HG03558 (cell line): ENCODE results near the gene DLST.

Source experiments
- ATAC-seq: cut with Tn5 transposase; IDR thresholded peaks from one replicate; pipeline ENCODE4 v1.9.1; 2021; ENCODE audit warnings: moderate number of reproducible peaks; ENCODE audit not compliant: unreplicated experiment; ENCODE audit errors: extremely low read depth

The DLST gene

DNA sequence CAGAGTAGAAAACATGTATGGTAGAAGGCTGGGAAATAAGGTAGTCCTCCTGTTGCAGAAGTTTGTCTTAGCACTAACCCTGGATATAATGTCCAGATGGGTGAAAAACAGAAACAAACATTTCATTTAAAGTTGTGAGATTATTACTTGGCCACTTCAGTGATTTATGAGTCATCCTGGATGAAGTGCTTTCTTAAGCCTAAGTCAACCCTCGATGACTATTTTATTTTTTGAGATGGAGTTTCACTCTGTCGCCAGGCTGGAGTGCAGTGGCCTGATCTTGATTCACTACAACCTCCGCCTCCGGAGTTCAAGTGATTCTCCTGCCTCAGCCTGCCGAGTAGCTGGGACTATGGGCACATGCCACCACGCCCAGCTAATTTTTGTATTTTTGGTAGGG is 10.2 kb downstream of the DLST start:
- no peak for ATAC-seq

DNA sequence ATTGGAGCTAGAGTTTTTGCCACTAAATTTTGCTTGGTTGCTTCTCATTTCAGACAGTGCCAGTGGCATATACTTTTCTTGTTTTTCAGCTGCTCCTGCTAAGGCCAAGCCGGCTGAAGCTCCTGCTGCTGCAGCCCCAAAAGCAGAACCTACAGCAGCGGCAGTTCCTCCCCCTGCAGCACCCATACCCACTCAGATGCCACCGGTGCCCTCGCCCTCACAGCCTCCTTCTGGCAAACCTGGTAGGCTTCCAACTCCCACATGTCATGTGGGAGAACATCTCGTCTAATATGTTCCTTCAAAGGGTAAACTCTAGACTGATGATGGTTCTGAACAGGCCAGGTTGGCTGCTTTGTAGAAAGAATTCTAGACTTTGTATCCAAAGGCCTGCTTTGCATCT is 11.0 kb downstream of the DLST start:
- ATAC-seq: no peak

DNA sequence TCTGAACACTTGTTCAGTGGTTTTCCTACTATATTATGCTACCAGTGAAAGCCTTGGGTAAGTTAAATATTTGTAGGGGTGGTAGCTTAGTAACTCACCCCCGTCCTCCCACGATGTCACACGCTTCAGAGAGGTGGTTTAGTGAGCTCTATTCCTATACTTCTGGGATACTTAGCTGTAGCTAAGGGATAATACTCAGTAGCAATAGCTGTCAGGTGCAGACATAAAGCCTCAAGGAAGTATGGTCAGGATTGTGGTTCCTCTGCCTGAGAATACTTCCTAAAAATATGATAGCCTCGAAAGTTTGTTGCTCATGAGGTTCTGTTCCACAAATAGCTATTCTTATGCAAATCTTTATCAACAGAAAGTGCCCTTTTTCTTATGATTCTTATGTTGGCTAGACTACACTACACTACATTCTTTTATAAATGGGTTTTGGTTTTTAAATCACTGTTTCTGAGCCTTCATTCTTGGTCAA is 11.9 kb downstream of the DLST start:
- ATAC-seq: no peak

DNA sequence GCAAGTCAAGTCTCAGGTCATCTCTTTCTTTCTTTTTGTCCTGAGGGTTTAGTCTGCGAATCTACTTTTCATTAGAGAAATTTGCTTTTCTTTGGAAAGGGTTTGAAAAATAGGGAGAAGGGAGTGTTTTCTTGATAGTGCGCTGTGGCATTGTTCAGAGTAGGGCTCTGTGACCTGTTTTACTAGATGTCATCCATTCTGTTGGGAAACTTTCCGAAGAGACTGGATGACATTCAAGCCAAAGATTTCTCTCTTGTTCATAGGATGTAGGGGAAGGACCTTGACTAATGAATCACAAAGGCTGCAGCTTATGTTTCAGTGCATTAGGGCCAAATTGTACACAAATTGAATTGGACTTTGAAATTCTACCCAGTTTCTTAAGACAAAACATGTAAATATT is 14.7 kb downstream of the DLST start:
- ATAC-seq: no peak

DNA sequence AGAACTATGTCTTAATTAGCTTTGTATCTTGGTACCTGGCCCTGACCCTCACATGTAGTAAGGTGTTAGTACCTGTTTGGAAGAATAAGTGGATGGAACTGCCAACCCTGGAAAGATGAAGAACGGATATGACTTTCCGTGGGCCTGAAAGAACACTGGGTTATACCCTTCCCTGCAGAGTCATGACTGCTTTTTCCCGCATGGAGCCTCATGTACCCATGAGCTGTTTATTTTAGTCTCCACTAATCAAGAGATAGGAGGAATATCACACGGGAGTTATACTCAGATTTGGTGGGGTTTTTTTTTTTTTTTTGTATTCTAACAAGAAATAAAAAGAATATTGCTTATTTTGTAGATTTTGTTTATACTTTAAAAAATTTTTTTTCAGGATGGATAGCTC is 15.9 kb downstream of the DLST start:
- no peak for ATAC-seq

DNA sequence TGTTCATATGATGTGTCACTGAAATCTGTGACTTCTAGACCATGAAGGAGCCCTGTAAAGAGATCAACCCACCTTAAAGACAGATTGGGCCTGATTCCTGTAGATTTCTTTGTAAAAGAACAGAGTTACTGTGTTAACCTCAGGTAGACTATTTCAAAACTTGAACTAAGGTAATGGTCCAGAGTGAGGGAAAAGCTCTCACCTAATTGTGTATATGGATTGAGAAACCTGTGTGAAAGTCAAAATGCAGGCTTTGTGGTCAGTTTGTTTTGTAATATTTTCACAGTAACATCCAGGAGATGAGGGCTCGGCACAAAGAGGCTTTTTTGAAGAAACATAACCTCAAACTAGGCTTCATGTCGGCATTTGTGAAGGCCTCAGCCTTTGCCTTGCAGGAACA is 16.4 kb downstream of the DLST start:
- no peak for ATAC-seq

DNA sequence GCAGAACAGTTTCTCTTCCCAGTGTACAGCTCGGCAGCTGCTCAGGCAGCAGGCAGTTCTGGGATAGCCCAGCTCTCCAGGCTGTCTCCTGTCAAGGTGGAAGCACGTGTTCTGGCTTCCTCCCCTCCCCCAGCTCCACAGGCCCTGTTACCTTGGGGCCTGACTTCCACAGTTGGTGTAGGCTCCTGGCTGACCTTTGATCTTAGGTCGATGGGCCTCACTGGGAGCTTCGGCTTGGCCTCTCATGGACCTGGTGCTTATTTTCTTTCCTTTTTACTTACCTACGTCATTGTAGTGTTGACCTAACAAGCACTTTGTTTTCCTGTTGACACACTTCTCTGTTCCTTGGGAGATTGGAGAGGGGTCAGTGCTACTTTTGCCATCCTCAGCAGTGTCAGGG is 17.0 kb downstream of the DLST start:
- ATAC-seq: no peak

DNA sequence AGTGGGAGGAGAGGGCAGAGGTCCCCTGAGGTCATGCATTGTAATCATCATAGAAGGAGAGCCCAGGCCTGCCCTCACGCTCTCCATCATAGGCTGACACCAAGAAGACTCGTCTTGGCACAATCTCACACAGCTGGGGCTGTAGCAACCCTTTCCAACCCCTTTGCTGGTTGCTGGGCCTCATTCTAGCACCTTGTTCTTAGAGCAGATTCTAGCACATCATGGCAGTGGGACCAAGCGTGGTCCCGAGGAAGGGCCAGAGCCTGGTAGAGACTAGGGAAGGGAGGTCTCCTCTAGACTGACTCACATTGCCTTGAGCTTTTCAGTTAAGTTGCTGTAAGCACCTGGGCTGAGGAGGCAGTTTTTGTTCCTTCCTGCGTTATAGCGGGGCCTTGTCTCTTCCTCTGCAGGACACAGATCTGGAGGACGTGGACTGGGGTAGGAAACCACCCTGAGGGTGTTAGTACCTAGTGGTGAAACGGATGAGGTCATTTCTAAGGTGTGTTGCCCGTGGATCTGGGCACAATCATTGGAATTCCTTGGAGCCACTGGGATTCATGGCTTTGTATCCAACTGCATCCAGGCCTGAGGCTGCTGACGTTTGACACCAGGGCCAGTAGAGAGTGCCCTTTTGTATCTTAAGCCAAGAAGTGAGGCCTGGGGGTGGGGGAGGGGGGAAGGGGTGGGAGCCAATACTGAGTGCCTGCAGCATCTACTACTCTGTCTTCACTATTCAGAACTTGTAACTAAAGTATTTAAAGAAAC is 21.4 kb downstream of the DLST start:
- no peak for ATAC-seq

DNA sequence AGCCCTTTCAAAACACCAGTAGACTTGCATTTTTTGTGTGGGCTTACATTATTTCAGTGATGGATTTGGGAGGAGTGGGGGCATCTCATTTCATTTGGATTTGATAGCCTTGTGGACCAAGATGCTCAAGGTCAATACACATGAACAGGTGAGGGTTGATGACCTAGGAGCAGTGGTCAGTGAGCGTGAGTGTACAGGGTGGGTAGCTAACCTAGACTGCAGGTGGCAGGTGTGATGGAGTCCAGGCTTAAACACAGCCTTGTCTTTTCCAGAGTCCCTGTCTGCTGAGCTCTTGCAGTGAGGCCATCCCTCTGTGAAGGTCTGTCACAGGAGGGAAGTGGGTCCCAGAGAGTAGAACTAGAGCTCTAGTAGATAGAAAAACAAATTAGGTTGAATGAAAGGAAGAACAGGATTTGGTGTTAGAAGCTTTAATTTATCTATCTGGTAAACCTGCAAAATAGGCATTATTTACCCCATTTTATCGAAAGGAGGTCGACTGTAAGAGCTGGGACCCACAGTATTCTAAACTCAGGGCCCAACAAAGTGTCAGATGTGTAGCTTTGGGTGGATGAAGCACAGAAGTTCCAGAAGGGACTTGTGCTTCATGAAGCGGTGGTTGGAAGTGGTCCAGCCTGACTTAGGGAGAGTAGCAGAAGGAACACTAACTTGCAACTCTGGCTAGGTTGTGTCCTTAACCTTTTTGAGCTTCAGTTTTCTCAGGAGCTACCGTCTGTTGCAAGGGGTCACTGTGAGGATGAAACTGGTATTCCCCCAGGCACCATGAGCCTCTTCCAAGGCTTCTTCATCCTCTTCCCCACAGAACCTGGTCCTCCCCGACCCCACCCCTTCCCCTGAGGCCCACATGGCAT is 23.2 kb downstream of the DLST start:
- no peak for ATAC-seq

DNA sequence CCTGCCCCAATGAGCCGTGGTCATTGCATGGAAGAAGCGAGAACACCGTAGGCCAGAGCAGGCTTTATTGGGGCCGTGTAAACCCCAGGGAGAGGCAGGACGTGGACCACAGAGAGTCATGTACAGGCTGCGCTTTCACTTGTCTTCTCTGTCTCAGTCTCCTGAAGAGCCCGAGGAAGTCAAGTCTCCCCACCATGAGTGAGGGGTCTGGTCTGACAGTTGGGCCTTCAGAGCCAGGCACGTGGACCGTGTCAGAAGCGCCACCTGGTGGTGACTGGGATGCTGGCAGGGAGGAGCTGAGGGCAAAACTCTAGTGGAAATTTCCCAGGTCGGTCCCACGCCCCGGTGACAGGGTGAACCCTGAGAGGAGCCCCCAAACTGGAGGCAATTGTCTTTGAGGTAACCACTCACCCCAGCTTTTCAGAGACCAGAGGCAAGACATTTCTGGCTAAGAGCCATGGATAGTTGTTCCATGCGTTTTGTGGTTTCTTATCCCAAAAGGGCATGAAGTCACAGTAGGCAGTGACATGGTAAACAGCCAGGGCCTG is 24.0 kb downstream of the DLST start:
- no peak for ATAC-seq

DNA sequence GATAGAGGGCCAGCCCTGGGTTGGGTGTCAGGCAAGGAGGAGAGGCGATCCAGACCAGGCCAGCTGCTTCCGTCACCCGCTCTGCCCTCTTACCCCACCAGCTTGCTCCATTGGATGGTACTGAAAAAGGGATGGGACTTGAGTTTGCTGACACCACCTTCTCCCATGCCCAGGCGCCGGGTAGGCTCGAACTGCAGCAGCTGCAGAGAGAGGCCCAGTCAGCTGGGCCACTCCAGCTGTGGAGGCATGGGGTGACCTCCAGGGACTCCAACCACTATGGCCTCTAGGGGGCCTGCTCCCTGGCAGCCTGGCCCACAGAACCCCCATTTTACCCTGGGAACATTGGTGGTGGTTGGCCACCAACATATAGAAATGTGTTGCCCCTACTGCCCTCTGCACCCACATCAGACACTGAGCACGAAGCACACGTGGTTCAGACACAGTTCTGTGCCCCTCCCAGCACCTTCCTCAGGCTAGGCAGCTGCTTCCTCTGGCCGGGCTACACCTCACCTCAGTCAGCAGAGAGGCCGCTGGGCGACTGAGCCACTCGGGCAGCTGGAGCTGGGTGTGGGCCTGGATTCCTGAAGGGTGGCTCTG is 25.3 kb downstream of the DLST start:
- no peak for ATAC-seq

DNA sequence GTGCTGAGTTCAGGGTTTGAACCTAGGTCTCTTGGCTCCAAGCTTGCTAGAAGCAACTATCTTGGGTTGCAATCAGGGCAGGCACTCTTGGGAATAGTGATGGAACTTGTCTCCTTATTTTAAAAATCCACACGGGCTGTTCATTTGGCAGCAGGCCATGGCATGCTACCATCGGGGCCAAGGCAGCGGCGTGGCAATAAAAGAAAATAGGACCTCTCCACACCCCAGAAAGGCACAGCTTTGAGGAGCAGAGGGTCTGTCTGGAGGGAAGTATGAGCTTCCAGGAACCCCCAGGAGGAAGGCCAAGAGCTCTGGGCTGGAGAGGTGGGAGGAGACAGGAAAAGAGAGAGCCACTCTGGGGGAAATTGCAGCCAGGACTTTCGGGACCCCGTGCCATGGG is 26.0 kb downstream of the DLST start:
- ATAC-seq: no peak

DNA sequence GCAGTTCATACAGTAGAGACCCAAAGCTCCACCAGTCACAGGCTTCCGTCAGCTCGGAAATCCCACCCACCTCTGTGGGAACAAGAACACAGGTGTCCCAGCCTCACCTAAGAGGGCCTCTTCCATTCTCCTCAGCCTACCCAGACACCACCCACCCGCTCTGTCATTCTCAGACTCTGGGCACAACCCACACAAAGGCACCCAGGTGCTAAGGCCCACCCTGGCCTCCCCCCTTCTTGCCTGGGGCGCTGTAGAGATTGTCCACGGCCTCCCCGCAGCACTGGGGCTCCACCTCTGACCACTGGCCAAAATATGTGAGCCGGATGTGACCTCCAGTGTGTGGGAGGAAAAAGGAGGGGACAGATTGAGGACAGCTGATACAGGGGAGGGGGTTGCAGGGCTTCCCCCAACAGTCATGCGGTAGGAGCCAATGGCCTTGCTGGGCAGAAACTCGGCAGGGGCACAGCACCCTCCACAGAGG is 27.2 kb downstream of the DLST start:
- ATAC-seq: no peak

DNA sequence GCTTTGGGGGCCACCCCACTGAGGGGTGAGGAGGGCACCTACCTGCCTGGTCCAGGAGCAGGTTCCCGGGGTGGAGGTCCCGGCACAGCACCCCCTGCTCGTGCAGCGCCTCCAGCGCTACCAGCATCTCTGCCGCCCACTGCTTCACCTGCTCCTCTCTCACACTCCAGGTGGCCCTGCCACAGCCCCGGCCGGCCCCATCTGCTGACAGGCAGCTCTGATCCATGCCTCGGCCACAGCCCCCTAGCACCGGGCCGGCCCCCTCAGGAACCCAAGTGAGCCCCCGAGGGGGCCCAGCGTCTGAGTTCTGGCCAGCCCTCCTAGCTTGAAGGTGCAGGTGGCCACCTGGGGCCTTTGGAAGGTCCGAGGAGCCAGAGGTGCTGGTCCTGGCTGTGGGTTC is 27.8 kb downstream of the DLST start:
- no peak for ATAC-seq

DNA sequence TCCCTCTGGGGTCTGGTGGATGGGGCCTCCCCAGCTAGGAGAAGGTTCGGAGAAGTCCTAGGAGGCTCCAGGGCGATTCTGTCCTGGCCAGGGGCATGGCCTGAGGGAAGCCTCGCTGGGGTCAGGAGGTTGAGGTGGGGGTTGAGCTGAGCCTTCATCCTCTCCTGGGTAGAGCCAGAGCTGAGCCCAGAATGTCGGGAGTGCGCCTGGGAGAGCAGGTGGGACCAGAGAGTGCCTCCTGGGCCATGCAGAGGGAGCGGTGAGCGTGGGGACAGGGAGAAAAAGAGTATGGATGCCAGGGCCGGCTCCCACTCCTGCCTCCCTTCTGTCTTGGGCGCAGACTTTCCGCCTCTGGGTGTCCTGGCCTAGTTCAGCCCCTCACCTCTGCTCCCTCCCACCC is 28.2 kb downstream of the DLST start:
- ATAC-seq: no peak

DNA sequence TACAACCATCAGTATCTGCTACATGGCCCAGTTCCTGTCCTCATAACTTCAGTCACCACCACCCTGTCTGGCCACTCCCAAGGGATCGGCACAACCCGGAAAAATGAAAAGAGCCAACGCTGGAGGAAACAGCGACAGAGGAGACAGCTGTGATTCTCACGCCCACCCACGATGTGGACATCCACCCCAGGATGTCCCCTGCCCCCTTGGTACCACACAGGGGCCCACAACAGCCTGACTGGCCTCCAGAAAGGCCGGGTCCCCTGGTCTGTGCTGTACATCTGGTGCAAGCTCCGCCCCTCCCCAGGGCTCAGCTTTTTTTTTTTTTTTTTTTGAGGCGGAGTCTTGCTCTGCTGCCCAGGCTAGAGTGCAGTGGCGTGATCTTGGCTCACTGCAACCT is 28.8 kb downstream of the DLST start:
- ATAC-seq: no peak

DNA sequence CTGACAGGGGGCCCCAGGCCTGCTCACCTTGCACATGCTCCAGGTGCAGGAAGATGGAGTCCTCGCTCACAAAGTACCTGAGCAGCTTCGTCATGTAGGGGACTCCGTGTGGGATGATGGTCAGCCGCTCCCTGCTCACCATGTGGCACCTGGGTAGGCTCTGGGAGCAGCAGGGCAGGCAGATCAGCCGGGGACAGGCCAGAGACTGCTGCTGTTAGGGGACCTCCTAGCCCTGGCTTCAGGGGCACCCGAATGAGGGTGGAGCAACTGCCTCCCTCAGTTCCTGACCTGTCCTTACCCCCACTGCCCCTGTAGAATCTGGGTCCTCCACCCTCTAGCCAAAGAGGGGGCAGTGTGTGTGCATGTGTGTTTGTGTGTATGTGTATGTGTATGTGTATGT is 29.5 kb downstream of the DLST start:
- no peak for ATAC-seq

DNA sequence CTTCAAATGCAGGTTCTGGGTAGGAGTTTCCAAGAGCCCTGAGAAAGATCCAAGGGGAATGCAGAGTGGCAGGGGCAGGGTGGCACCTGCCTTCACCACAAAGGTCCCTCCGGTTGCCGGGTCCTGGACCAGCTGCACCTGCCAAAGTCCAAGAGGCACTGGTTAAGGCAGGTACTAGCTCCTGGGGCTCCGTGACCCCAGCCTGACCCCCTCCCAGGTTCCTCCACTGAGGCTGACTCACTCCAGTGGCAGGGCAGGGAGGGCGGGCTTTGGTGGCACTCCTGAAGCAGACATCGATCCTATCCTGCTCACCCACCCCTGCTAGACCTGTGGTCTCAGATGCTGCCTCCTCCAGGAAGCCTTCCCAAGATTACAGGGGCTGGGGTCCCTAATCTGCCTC is 30.0 kb downstream of the DLST start:
- ATAC-seq: no peak

DNA sequence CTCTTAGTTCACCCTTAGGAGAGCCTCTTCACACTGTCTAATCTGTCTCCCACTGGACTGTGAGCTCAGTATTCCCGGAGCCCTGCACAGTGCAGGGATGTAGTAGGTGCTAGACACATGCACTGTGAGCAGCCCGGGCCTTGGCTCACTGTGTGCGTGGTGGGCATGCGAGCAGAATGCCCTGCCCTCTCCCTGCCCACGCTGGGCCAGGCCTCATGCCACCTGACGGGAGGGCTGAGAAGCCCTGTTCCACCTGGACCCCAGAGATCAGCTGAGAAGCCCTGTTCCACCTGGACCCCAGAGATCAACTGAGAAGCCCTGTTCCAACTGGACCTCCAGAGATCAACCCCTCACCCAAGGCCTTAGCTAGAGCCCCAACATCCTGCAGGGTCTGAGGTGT is 30.4 kb downstream of the DLST start:
- ATAC-seq: no peak

DNA sequence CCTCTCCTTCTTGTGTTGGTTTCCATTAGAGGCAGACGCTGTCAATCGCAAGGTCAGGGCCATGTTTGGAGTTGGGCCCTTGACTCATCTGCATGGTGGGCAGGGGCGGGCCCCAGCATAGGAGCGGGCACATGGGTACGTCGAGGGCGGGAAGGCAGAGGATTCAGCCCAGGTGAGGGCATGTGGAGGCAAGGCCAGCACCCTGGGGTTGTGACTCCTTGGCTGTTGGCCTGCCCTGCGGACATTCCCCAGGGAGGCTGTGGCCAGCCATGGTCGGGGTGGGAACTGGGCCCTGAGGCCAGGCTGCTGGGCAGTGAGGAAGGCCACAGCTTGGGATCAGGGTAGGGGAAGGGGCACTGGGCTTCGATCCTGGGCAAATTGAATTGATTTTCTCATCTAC is 31.1 kb downstream of the DLST start:
- ATAC-seq: no peak

DNA sequence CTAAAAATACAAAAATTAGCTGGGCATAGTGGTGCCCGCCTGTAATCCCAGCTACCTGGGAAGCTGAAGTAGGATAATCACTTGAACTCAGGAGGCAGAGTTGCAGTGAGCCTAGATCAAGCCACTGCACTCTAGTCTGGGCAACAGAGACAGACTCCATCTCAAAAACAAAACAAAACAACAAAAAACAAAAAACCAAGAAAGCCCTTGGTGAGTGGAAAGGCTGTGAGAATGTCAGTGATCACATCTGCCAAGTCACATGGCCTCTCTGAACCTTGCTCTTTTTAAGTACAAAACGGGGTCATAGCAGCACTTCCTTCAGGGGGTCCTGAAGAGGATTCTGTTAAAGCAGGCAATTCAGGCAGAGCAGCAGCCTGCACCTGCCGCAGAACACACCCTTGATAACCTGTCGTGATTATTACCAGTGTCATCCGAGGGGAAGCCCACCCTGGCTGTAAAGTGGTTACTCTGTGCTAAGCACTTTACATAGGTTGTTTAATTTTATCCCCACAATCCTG is 31.7 kb downstream of the DLST start:
- no peak for ATAC-seq
